Upper lobe of left lung (tissue), 6 donors: Measurements from ENCODE around the gene UGT1A10. TPM values are rescaled to one million over a fixed set of nuclear protein-coding genes. Genes with fewer than 3 reads are reported as not detected.

Experiments
- ATAC-seq, 2 donors: fragments of 200-7000 bp; cut with Tn5 transposase; one replicate each; pipeline ENCODE4 v1.9.1; 2022; ENCODE audit warnings: mild to moderate bottlenecking in 2 of 2, moderate library complexity in 2 of 2; ENCODE audit not compliant: low FRiP score in 2 of 2
- DNase-seq, 2 donors: peaks; one replicate each; pipeline ENCODE4 v3.0.0-alpha.2; 2019 to 2020
- H3K27ac ChIP-seq, 4 donors: fragments of 200-600 bp; sonication (generic); one replicate each; pipeline ENCODE4 v1.5.1; 2016 to 2019
- H3K27me3 ChIP-seq, 4 donors: fragments of 200-600 bp; sonication (generic); one replicate each; pipeline ENCODE4 v1.5.1; 2017 to 2019
- H3K36me3 ChIP-seq, 4 donors: fragments of 200-600 bp; sonication (generic); one replicate each; pipeline ENCODE4 v1.5.1; 2016 to 2019
- H3K4me1 ChIP-seq, 4 donors: fragments of 200-600 bp; sonication (generic); one replicate each; pipeline ENCODE4 v1.5.1; 2018 to 2019
- H3K4me3 ChIP-seq, 4 donors: fragments of 200-600 bp; sonication (generic); one replicate each; pipeline ENCODE4 v1.5.1; 2017 to 2019; ENCODE audit warnings: mild to moderate bottlenecking in 2 of 4, moderate library complexity in 1 of 4
- H3K9me3 ChIP-seq, 4 donors: fragments of 200-600 bp; sonication (generic); one replicate each; pipeline ENCODE4 v1.5.1; 2018 to 2019
- EP300 ChIP-seq, 4 donors: sonication (generic); formaldehyde crosslinking; IDR thresholded peaks; one replicate each; pipeline ENCODE4 v1.5.1; 2017; ENCODE audit warnings: antibody characterized with exemption in 4 of 4, control low read depth in 2 of 4
- POLR2A ChIP-seq, 4 donors: fragments of 450-650 bp; IDR thresholded peaks; one replicate each; pipeline ENCODE4 v1.5.1; 2016 to 2017; ENCODE audit warnings: antibody characterized with exemption in 4 of 4, mild to moderate bottlenecking in 2 of 4
- POLR2AphosphoS5 ChIP-seq, 2 donors: sonication (generic); formaldehyde crosslinking; IDR thresholded peaks; one replicate each; pipeline ENCODE4 v1.5.1; 2017; ENCODE audit warnings: antibody characterized with exemption in 2 of 2
- WGBS, 2 donors: methylation state at CpG; one replicate each; pipeline ENCODE4 v1.1.5; 2017 to 2018; 5-methylcytosine and 5-hydroxymethylcytosine counted together
- total RNA-seq, 6 donors: library from RNA; depleted of rRNA in 4 of 6; stranded (reverse); fragments of >200 nt in 4 of 6; gene quantifications; one replicate each; pipeline versions ENCODE4 v1.1.0 to v1.2.1, GENCODE V29; 2016 to 2021
- TF ChIP-seq, protein P1 (sequence below), 6 experiments: fragments of 450-650 bp in 4 of 6; fragments of 200-600 bp in 2 of 6; sonication (generic) in 2 of 6; IDR thresholded peaks; one replicate each; pipeline ENCODE4 v1.5.1; 2016 to 2019; ENCODE audit warnings: antibody characterized with exemption in 6 of 6
- donor health status: DM: no; HTN: no; CAD: no; lungs with moderate emphysema.
- donor health status: DM: no; HTN: yes; CAD: no; lungs with severe emphysema.

Gene UGT1A10
- total RNA-seq, 6 donors from 2014 or later, result not detected

GRCh38 chr2:233769260-233769659 lies 133.0 kb downstream of the UGT1A10 start:
- TF ChIP-seq POLR2AphosphoS5 (IDR thresholded peaks at IDR 0.05), result no peak
- TF ChIP-seq, protein P1, sequence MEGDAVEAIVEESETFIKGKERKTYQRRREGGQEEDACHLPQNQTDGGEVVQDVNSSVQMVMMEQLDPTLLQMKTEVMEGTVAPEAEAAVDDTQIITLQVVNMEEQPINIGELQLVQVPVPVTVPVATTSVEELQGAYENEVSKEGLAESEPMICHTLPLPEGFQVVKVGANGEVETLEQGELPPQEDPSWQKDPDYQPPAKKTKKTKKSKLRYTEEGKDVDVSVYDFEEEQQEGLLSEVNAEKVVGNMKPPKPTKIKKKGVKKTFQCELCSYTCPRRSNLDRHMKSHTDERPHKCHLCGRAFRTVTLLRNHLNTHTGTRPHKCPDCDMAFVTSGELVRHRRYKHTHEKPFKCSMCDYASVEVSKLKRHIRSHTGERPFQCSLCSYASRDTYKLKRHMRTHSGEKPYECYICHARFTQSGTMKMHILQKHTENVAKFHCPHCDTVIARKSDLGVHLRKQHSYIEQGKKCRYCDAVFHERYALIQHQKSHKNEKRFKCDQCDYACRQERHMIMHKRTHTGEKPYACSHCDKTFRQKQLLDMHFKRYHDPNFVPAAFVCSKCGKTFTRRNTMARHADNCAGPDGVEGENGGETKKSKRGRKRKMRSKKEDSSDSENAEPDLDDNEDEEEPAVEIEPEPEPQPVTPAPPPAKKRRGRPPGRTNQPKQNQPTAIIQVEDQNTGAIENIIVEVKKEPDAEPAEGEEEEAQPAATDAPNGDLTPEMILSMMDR (IDR thresholded peaks at IDR 0.05), result no peak
- H3K27ac ChIP-seq, result no peak overlapping the region
- no peaks in the 10 kb centered on the region for H3K9me3 ChIP-seq
- no peak overlapping the region for H3K4me3 ChIP-seq
- H3K27me3 ChIP-seq, result no peaks in the 10 kb centered on the region
- no peaks in the 10 kb centered on the region for H3K36me3 ChIP-seq
- no peak for DNase-seq
- 90 to 94% methylated on average over 9 of the region's 9 CpGs for WGBS, 2 donors
- peak in 1 of 2 donors; percentile 57 for ATAC-seq
- no peaks in the 10 kb centered on the region for H3K4me1 ChIP-seq

GRCh38 chr2:233772153-233772552 lies 135.9 kb downstream of the UGT1A10 start:
- H3K27me3 ChIP-seq, result no peaks in the 10 kb centered on the region
- DNase-seq (peak in 1 of 2 donors; percentile 58), ATAC-seq (no peak)
- H3K4me1 ChIP-seq, result no peaks in the 10 kb centered on the region
- 86 to 91% methylated on average over 16 of the region's 16 CpGs for WGBS, 2 donors
- no peak overlapping the region for H3K4me3 ChIP-seq
- TF ChIP-seq POLR2A (IDR thresholded peaks at IDR 0.05), result no peak
- TF ChIP-seq POLR2AphosphoS5 (IDR thresholded peaks at IDR 0.05), result no peak
- TF ChIP-seq EP300 (IDR thresholded peaks at IDR 0.05), result no peak
- TF ChIP-seq, protein P1 (IDR thresholded peaks at IDR 0.05), result no peak
- no peaks in the 10 kb centered on the region for H3K36me3 ChIP-seq
- no peak overlapping the region for H3K27ac ChIP-seq
- H3K9me3 ChIP-seq, result no peaks in the 10 kb centered on the region

- H3K4me3 ChIP-seq, result no peak overlapping the region
- no peak for TF ChIP-seq POLR2AphosphoS5 (IDR thresholded peaks at IDR 0.05)
- no peak for TF ChIP-seq POLR2A (IDR thresholded peaks at IDR 0.05)
- no peak for TF ChIP-seq EP300 (IDR thresholded peaks at IDR 0.05)
- TF ChIP-seq, protein P1 (IDR thresholded peaks at IDR 0.05), result no peak
- DNase-seq (no peak), ATAC-seq (no peak)
- no peaks in the 10 kb centered on the region for H3K4me1 ChIP-seq
- WGBS, 2 donors, result 66 to 71% methylated on average over 5 of the region's 5 CpGs
- no peaks in the 10 kb centered on the region for H3K9me3 ChIP-seq
- H3K27me3 ChIP-seq, result no peaks in the 10 kb centered on the region
- no peak overlapping the region for H3K27ac ChIP-seq
- no peaks in the 10 kb centered on the region for H3K36me3 ChIP-seq
These were observed 136.3 kb downstream of the UGT1A10 start for GRCh38 chr2:233772583-233772982.

DNA sequence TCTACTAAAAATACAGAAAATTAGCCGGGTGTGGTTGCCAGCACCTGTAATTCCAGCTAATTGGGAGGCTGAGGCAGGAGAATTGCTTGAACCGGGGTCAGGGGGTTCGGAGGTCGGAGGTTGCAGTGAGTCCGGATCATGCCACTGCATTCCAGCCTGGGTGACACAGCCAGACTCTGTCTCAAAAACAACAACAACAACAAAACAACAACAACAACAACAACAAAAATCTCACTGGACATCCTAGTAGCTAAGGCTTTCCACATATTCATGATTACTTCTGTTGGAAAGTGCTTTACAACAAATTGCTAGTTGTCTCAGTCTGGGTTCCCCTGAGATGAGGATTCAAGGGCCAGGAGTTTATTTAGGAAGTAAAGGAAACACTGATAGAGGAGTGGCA lies 137.6 kb downstream of the UGT1A10 start:
- TF ChIP-seq, protein P1 (IDR thresholded peaks at IDR 0.05), result no peak
- TF ChIP-seq POLR2AphosphoS5 (IDR thresholded peaks at IDR 0.05) (no peak), POLR2A (IDR thresholded peaks at IDR 0.05) (no peak), EP300 (IDR thresholded peaks at IDR 0.05) (no peak)
- Histone ChIP-seq H3K4me1 (no peaks in the 10 kb centered on the region), H3K36me3 (no peaks in the 10 kb centered on the region), H3K9me3 (no peaks in the 10 kb centered on the region), H3K27me3 (no peaks in the 10 kb centered on the region), H3K4me3 (no peak overlapping the region), H3K27ac (no peak overlapping the region)
- no peak for DNase-seq
- no peak for ATAC-seq
- WGBS, 2 donors, result 88 to 93% methylated on average over 5 of the region's 5 CpGs

DNA sequence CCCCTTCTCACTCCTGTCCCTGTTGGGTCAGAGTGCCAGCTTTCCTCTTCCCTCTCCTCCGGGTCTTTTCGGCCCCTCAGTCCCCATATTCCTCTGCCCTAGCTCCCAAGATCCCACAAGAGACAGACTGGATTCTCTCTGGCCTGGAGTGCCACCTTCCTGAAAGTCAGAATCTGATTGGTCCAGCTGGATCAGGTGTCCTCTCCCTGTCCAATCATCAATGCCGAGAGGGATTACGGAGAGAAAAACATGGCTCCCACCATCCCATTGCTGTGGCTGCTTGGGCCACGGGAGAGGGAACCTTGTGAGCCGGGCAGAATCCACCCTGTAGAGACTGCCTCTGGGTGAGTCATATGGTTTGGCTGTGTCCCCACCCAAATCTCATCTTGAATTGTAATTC lies 139.2 kb downstream of the UGT1A10 start:
- no peaks in the 10 kb centered on the region for H3K4me1 ChIP-seq
- H3K36me3 ChIP-seq, result no peaks in the 10 kb centered on the region
- DNase-seq, result no peak
- H3K4me3 ChIP-seq, result no peak overlapping the region
- TF ChIP-seq EP300 (IDR thresholded peaks at IDR 0.05) (no peak), POLR2A (IDR thresholded peaks at IDR 0.05) (no peak)
- TF ChIP-seq, protein P1 (IDR thresholded peaks at IDR 0.05), result no peak
- no peaks in the 10 kb centered on the region for H3K27me3 ChIP-seq
- no peak overlapping the region for H3K27ac ChIP-seq
- WGBS, 2 donors, result 92 to 95% methylated on average over 5 to 6 of the region's 6 CpGs
- H3K9me3 ChIP-seq, result no peaks in the 10 kb centered on the region
- ATAC-seq, result no peak
